ENCODE data around the gene SGPL1. TPM values are rescaled to one million over a fixed set of nuclear protein-coding genes. Genes with fewer than 3 reads are reported as not detected.
A peak's percentile ranks its signal among the peaks of the same experiment; 100 is the strongest.

Gene SGPL1
- total RNA-seq, 6 experiments from 2014 or later = 33.2 to 50.1 (median 38.0) TPM

DNA sequence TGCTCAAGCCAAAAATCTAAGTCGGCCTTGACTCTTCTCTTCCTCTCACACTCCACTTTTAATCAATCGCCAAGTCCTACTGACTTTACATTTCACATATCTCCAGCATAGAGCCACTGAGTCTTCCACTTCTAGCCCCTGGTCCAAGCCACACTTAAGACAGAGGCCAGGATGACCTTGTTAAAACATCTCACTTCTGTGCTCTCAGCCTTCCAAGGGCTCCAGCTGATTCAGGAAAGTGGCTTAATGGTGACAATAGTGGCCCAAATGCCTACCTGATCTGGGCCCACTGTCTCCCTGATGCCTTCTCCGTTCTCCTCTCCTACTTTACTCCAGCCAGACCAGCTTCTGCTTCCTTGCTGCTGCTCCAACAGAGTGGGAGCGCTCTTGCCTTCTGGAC is 35.0 kb upstream of the SGPL1 start:
- intact Hi-C loops (cut with DNase I) = no loop called here
- ATAC-seq = no peak
- 87% methylated on average over 2 of the region's 4 CpGs for WGBS (ENCODE audit: insufficient coverage, low coverage, low lambda C conversion rate, missing lambda C conversion rate)

DNA sequence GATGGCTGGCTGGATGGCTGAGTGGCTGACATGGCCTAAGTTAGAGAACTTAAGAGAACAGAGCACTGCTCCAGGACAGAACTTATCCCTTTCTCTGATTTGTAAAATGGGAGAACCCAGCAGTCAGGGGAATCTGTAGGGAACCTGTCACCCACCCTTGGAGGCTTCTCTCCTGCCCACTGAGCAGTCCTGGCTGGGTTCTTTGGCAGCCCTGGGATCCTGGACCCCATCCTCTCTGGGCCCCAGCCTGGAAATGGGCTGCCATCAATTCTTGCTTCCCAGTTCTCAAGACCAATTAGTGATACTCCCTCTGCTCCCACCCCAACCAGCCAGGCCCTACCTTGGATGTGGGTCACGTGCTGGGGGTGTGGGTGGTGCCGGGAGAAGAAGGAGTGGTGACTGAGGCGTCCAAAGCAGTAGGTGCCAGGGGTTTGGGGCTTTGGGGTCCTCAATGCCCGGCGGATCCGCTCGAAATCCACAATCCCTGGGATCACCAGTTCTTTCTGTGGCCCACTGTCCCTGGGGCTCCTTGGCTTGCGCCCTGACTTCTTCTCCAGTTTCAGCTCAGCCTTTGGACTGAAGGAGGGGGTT is 34.2 kb upstream of the SGPL1 start:
- Histone ChIP-seq H3K4me3 (no peak overlapping the region), H3K27me3 (no peaks in the 10 kb centered on the region), H3K4me1 (no peaks in the 10 kb centered on the region), H3K27ac (no peak overlapping the region), H3K9me3 (no peaks in the 10 kb centered on the region), H3K36me3 (no peaks in the 10 kb centered on the region)
- DNase-seq (no peak), ATAC-seq (no peak)
- no peak for TF ChIP-seq POLR2A (IDR thresholded peaks at IDR 0.05)
- TF ChIP-seq, protein P1, sequence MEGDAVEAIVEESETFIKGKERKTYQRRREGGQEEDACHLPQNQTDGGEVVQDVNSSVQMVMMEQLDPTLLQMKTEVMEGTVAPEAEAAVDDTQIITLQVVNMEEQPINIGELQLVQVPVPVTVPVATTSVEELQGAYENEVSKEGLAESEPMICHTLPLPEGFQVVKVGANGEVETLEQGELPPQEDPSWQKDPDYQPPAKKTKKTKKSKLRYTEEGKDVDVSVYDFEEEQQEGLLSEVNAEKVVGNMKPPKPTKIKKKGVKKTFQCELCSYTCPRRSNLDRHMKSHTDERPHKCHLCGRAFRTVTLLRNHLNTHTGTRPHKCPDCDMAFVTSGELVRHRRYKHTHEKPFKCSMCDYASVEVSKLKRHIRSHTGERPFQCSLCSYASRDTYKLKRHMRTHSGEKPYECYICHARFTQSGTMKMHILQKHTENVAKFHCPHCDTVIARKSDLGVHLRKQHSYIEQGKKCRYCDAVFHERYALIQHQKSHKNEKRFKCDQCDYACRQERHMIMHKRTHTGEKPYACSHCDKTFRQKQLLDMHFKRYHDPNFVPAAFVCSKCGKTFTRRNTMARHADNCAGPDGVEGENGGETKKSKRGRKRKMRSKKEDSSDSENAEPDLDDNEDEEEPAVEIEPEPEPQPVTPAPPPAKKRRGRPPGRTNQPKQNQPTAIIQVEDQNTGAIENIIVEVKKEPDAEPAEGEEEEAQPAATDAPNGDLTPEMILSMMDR (IDR thresholded peaks at IDR 0.05) = no peak
- intact Hi-C loops (cut with DNase I) = no loop called here
- WGBS (ENCODE audit: insufficient coverage, low coverage, low lambda C conversion rate, missing lambda C conversion rate) = 100% methylated on average over 5 of the region's 8 CpGs

More for the DNA sequence above, 35.0 kb upstream of the SGPL1 start:
- Histone ChIP-seq H3K4me1 (no peaks in the 10 kb centered on the region), H3K36me3 (no peaks in the 10 kb centered on the region), H3K27me3 (no peaks in the 10 kb centered on the region), H3K9me3 (no peaks in the 10 kb centered on the region), H3K4me3 (no peak overlapping the region), H3K27ac (no peak overlapping the region)
- no peak for TF ChIP-seq POLR2A (IDR thresholded peaks at IDR 0.05)
- TF ChIP-seq, protein P1 (IDR thresholded peaks at IDR 0.05) = no peak
- no peak for DNase-seq

DNA sequence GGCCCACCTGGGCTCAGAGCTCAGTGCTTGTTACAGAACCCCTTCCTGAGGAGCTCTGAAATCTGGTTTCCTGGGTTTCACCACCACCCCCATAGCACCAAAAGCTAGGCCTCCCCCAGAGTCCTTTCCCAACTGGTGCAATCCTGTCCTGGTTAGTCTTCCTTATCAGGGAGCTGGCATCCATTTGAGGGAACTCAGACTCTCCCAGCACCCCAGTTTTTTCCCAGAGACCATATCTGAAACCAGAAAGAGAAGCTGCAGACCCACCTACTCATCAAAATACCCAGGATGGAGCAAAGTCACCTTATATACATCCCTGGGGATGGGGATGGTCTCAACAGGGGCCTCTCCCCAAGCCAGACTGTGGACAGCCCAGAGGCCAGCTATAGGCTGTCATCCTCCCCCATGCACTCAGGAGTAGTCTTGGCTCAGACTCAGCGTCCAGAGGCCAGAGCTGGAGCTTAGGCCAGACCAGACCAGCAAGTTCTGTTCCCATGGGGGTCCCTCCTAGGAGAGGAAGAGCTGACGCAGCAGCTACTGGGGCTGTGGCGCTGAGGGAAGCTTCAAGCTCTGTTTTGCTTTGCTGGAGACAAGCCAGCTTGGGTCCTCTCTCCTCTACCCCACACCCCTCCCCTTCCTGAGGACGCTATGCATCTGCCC is 33.5 kb upstream of the SGPL1 start:
- ATAC-seq = peak in 1 of 4 donors; percentile 19

GRCh38 chr10:70782746-70783680 is 32.7 kb upstream of the SGPL1 start:
- DNase-seq = no peak

More for the DNA sequence above, 33.5 kb upstream of the SGPL1 start:
- no CpG with 5 or more reads among the region's 4 CpGs for WGBS (ENCODE audit: insufficient coverage, low coverage, low lambda C conversion rate, missing lambda C conversion rate)
- Histone ChIP-seq H3K27me3 (no peaks in the 10 kb centered on the region), H3K4me3 (no peak overlapping the region), H3K9me3 (no peaks in the 10 kb centered on the region), H3K36me3 (no peaks in the 10 kb centered on the region), H3K27ac (no peak overlapping the region), H3K4me1 (no peaks in the 10 kb centered on the region)
- no peak for DNase-seq
- TF ChIP-seq, protein P1 (IDR thresholded peaks at IDR 0.05) = no peak
- TF ChIP-seq POLR2A (IDR thresholded peaks at IDR 0.05) = no peak
- intact Hi-C loops (cut with DNase I) = no loop called here

More at GRCh38 chr10:70782746-70783680, 32.7 kb upstream of the SGPL1 start:
- Histone ChIP-seq H3K4me1 (no peaks in the 10 kb centered on the region), H3K36me3 (no peaks in the 10 kb centered on the region), H3K27me3 (no peaks in the 10 kb centered on the region), H3K9me3 (no peaks in the 10 kb centered on the region), H3K4me3 (no peak overlapping the region), H3K27ac (no peak overlapping the region)
- ATAC-seq = peak in 1 of 4 donors; percentile 26
- no peak for TF ChIP-seq POLR2A (IDR thresholded peaks at IDR 0.05)
- TF ChIP-seq, protein P1 (IDR thresholded peaks at IDR 0.05) = no peak
- intact Hi-C loops (cut with DNase I) = no loop called here
- 33% methylated on average over 4 of the region's 11 CpGs for WGBS (ENCODE audit: insufficient coverage, low coverage, low lambda C conversion rate, missing lambda C conversion rate)
